Right cardiac atrium (tissue), 5 donors: ENCODE results near the gene CHD9. TPM values are rescaled to one million over a fixed set of nuclear protein-coding genes. Genes with fewer than 3 reads are reported as not detected.

Experiments
- ATAC-seq, 2 donors: fragments of 200-7000 bp; cut with Tn5 transposase; one replicate each; pipeline versions ENCODE4 v1.8.0 to v1.9.1; 2020; ENCODE audit warnings: moderate library complexity in 2 of 2, mild to moderate bottlenecking in 1 of 2
- DNase-seq, 3 donors: peaks; one replicate each; pipeline ENCODE4 v3.0.0-alpha.2; 2020
- H3K27ac ChIP-seq: one replicate; pipeline ENCODE4 v1.5.1; 2013; ENCODE audit warnings: mild to moderate bottlenecking, low read length, control low read depth, moderate library complexity
- H3K27me3 ChIP-seq: one replicate; pipeline ENCODE4 v1.6.1; 2013; ENCODE audit not compliant: control insufficient read depth, insufficient read depth
- H3K4me1 ChIP-seq: one replicate; pipeline ENCODE4 v1.6.1; 2013; ENCODE audit warnings: low read length; ENCODE audit not compliant: control insufficient read depth, insufficient read depth
- H3K4me3 ChIP-seq: one replicate; pipeline ENCODE4 v1.5.1; 2013; ENCODE audit warnings: low read length, control low read depth
- H3K9me3 ChIP-seq: one replicate; pipeline ENCODE4 v1.6.1; 2013; ENCODE audit warnings: low read length; ENCODE audit not compliant: control insufficient read depth
- WGBS: extraction: QIAGEN DNeasy Blood & Tissue Kit; methylation state at CpG from one replicate; pipeline ENCODE4 v1.1.7; 2013; 5-methylcytosine and 5-hydroxymethylcytosine counted together
- intact Hi-C, 4 donors: fragments of 100-400 bp; cut with DNase I; formaldehyde crosslinking; loops; one replicate each; pipeline versions ENCODE4 v1.11.0 to v1.14.0; 2022 to 2023
- polyA plus RNA-seq: library from polyadenylated mRNA; stranded (reverse); fragments of 200-250 nt; gene quantifications from one replicate; pipeline ENCODE4 v1.2.3, GENCODE V29; 2013
- total RNA-seq, 4 donors: library from RNA; stranded (reverse); fragmentation: NEBNext Ultra II Directional; extraction: Animal tissue kit (Norgen Biotek cat#: 25700); gene quantifications; one replicate each; pipeline ENCODE4 v1.2.1, GENCODE V29; 2021
- donor health status: healthy with polysubstance abuse.
- donor health status: DM: no; HTN: yes; CAD: no.
- donor health status: DM: no; HTN: no; CAD: no.
- donor health status: DM: no; HTN: yes; CAD: no; lungs with severe emphysema.
- donor health status: DM: yes; HTN: yes; CAD: no.

Gene CHD9
- total and polyA plus RNA-seq, 5 donors: 7.3 to 73.5 (median 57.3) TPM

DNA sequence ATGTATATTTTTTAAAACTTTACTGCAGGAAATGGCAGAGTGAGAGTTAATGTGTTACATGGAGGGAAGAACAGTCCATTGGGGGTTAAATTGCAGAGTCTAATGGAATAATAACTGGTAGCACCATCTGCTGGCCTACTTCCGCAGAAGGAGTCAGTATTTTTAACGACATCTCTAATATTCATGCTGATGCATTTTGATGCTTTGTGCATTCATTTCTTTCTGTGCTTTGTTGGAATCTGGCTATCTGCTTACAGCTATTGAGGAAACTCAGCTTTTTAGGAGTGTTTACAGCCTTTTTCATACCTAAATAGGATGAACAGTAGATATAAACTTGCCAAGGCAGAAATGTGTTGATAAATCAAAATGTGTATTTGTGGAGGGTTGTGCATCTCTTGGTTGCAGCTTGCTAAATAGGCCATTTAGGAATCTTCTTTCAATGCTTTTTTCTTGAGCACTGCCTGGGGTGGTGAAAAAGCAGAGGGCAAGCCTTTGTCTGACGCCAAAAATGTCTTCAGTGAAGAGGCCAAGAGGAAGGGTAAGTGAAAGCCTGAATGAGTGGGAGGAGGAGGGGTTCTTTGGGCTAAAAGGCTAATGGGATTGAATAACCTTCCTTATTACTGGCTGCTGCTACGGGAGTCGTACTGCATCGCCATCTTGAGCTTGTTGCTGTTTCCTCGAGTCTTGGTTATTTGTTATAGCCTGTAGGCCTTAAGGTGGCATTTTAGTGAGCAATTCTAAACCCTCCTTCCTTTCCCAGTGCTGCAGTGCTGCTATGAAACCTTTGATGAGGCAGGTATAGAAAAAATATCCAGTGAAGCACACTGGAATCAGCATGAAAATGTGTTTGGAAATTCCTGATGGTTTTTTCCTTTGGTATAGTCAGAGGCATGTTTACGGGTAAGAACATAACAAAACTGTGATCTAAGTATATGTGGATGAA lies 153.3 kb downstream of the CHD9 start:
- H3K4me3 ChIP-seq: peak overlapping the region; percentile 92
- intact Hi-C loops: loop anchor here (5.0 to 10.0 kb wide), 4 partner anchors 73 to 153 kb away; partner anchors contain the start of genes CHD9 (in 1 of the 4) and CHD9NB (in 1 of the 4)
- H3K9me3 ChIP-seq: no peaks in the 10 kb centered on the region
- no peaks in the 10 kb centered on the region for H3K27me3 ChIP-seq
- H3K4me1 ChIP-seq: no peaks in the 10 kb centered on the region
- H3K27ac ChIP-seq: peak overlapping the region; percentile 100
- WGBS: 2% methylated on average over 8 of the region's 8 CpGs
- DNase-seq (peak in 2 of 3 donors; percentile 35 to 54), ATAC-seq (peak; percentile 95 to 96)

DNA sequence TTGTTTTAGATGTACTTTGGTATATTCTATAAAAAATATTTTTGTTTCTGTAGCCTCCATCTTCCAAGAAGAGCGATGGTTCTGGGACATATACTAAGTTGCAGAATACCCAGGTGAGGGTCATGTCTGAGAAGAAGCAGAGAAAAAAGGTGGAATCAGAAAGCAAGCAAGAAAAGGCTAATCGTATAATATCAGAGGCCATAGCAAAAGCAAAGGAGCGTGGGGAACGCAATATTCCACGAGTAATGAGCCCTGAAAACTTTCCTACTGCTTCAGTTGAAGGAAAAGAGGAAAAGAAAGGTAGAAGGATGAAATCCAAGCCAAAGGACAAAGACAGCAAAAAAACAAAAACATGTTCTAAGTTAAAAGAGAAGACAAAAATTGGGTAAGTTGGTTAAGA lies 154.6 kb downstream of the CHD9 start:
- peak overlapping the region; percentile 56 for H3K27ac ChIP-seq
- intact Hi-C loops: loop anchor here (5.0 to 10.0 kb wide), 4 partner anchors 75 to 155 kb away; partner anchors contain the start of genes CHD9 (in 1 of the 4) and CHD9NB (in 1 of the 4)

DNA sequence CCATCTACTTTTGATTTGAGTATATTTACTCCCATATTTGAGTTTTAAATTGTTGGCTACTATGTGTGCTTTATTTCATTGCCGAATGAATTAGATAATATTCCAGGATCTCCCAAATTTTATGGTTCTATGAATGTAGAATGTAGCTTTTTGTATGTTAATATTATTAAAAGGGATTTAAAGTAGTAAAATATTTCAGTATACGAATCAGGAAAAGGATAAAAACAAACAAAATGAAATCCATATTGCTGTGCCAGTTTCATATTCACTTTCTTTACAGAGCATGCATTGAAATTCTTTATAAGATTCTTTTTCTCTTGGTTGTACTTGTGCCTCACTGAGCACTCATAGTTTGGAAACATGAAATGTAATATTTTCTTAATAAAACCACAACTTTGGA lies 155.1 kb downstream of the CHD9 start:
- DNase-seq (no peak), ATAC-seq (no peak)
- intact Hi-C loops: loop anchor here (5.0 to 10.0 kb wide), 4 partner anchors 75 to 155 kb away; partner anchors contain the start of genes CHD9 (in 2 of the 4) and CHD9NB (in 2 of the 4)
- 7% methylated on average over 2 of the region's 2 CpGs for WGBS
- H3K4me1 ChIP-seq: no peaks in the 10 kb centered on the region
- no peak overlapping the region for H3K27ac ChIP-seq
- no peaks in the 10 kb centered on the region for H3K27me3 ChIP-seq
- H3K4me3 ChIP-seq: peak overlapping the region; percentile 86
- no peaks in the 10 kb centered on the region for H3K9me3 ChIP-seq

More for the DNA sequence above, 154.6 kb downstream of the CHD9 start:
- 8% methylated on average over 5 of the region's 5 CpGs for WGBS
- Histone ChIP-seq H3K4me1 (no peaks in the 10 kb centered on the region), H3K27me3 (no peaks in the 10 kb centered on the region), H3K9me3 (no peaks in the 10 kb centered on the region), H3K4me3 (peak overlapping the region; percentile 86)
- ATAC-seq (no peak), DNase-seq (no peak)

DNA sequence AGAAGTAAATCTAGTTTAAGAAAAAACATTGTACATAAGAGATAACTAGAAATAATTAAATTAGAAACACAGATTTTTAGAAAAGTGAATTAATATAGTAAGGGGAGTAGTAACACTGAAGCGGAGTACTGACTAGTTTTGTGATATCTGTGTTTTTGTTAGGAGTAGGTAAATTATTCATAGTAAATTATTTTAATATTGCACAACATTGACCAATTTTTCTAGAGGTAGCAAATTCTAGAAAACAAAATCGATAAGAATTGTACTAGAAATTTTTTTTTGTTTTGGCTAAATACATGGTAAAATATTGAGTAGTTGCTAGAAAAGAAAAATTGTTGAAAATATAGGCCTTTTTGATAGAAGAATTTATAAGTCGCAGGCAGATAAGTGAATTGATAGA lies 156.5 kb downstream of the CHD9 start:
- no peaks in the 10 kb centered on the region for H3K27me3 ChIP-seq
- WGBS: 68% methylated on average over 3 of the region's 3 CpGs
- no peak for ATAC-seq
- H3K4me3 ChIP-seq: peak overlapping the region; percentile 10
- H3K27ac ChIP-seq: no peak overlapping the region
- H3K9me3 ChIP-seq: no peaks in the 10 kb centered on the region
- no peak for DNase-seq
- H3K4me1 ChIP-seq: no peaks in the 10 kb centered on the region
- intact Hi-C loops: loop anchor here in 2 of 4 donors (10.0 kb wide), 2 partner anchors 76 to 156 kb away; partner anchors contain the start of genes CHD9 (in 1 of the 2) and CHD9NB (in 1 of the 2)

DNA sequence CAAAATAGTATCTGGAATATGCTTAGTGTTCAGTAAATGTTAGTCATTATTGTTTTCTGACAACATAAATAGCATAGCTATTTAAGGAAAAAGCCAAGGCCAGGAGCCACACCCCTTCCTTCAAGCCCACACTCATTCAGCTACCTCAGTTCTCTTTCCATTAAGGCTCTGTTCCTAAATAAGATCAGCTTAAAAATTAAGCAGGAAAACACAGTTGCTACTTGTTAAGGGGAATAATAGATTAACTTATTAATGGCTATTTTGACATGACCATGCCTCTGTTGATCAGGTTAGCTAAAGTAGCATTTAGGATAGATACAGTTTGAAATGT lies 158.1 kb downstream of the CHD9 start:
- DNase-seq (no peak), ATAC-seq (peak in 1 of 2 donors; percentile 44)
- peak overlapping the region; percentile 2 for H3K4me3 ChIP-seq
- intact Hi-C loops: loop anchor here in 2 of 4 donors (10.0 kb wide), 2 partner anchors 78 to 158 kb away; partner anchors contain the start of genes CHD9 (in 1 of the 2) and CHD9NB (in 1 of the 2)
- no peak overlapping the region for H3K27ac ChIP-seq
- no peaks in the 10 kb centered on the region for H3K9me3 ChIP-seq
- H3K4me1 ChIP-seq: peaks cover 2% of the 10 kb centered on the region
- no peaks in the 10 kb centered on the region for H3K27me3 ChIP-seq

DNA sequence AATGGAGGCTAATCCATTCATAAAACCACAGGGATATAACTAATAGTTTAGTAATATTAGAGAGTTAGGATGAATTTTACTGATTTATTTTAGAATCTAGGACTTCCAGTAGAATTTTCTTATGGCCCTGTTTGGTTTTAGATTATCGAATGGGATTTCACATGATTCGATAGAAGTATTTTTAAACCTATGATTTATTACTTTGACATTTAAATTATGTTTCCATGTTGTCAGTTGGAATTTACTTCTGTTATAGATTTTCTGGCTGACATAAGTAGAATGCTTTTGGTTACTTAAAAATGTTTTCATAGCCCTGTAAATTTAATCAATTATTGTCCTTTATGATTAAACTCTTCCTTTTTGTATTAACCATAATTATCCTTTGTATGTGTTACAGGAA lies 158.8 kb downstream of the CHD9 start:
- no peak overlapping the region for H3K4me3 ChIP-seq
- DNase-seq (no peak), ATAC-seq (no peak)
- H3K27ac ChIP-seq: no peak overlapping the region
- H3K27me3 ChIP-seq: no peaks in the 10 kb centered on the region
- H3K9me3 ChIP-seq: no peaks in the 10 kb centered on the region
- 78% methylated on average over 2 of the region's 2 CpGs for WGBS
- intact Hi-C loops: loop anchor here in 2 of 4 donors (10.0 kb wide), 2 partner anchors 79 to 159 kb away; partner anchors contain the start of genes CHD9 (in 1 of the 2) and CHD9NB (in 1 of the 2)
- peaks cover 2% of the 10 kb centered on the region for H3K4me1 ChIP-seq

DNA sequence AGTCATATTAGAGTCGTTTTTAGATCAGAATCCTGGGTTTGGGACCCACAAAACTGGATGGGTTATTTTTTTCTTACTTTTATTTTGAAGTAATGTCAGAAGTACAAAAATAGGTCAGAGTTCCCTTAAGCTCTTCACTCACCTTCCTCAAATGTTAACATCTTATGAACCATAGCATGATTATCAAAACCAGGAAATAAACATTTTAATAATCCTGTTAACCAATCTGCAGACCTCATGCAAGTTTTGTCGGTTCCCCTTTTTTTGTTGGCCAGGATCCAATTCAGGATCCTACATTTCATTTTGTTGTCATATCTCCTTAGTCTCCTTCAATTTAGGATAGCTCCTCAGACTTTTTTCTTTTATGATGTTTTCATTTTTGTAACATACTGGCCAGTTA lies 162.0 kb downstream of the CHD9 start:
- intact Hi-C loops: loop anchor here in 2 of 4 donors (10.0 kb wide), 2 partner anchors 82 to 162 kb away; partner anchors contain the start of genes CHD9 (in 1 of the 2) and CHD9NB (in 1 of the 2)
- ATAC-seq: no peak
- WGBS: 35% methylated on average over 2 of the region's 2 CpGs
- Histone ChIP-seq H3K27ac (no peak overlapping the region), H3K4me3 (no peak overlapping the region), H3K9me3 (no peaks in the 10 kb centered on the region), H3K4me1 (peaks cover 9% of the 10 kb centered on the region), H3K27me3 (no peaks in the 10 kb centered on the region)
- no peak for DNase-seq

DNA sequence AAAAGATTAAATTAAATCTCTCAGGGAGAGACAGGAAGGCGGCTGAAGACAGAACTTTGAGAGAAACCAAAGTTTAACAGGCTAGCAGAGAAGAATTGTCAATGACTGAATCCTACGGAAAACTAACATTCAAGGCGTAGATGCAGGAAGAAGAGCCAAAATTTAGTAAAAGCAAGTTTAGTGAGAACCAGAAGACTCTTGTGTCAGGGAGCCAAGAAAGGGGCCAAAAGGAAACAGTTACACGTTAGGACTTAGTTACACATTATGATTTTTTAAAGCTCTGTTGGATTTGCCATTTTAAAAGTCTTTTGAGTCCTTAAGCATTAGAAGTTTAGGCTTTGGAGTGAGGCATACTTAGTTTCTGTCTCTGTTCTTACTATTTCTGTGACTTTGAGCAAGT lies 164.6 kb downstream of the CHD9 start:
- no peak overlapping the region for H3K4me3 ChIP-seq
- 38% methylated on average over 4 of the region's 4 CpGs for WGBS
- DNase-seq (no peak), ATAC-seq (peak in 1 of 2 donors; percentile 26)
- H3K27ac ChIP-seq: no peak overlapping the region
- peaks cover 9% of the 10 kb centered on the region for H3K4me1 ChIP-seq
- no peaks in the 10 kb centered on the region for H3K27me3 ChIP-seq
- no peaks in the 10 kb centered on the region for H3K9me3 ChIP-seq
- intact Hi-C loops: loop anchor here in 2 of 4 donors (10.0 kb wide), 2 partner anchors 85 to 165 kb away; partner anchors contain the start of genes CHD9 (in 1 of the 2) and CHD9NB (in 1 of the 2)

DNA sequence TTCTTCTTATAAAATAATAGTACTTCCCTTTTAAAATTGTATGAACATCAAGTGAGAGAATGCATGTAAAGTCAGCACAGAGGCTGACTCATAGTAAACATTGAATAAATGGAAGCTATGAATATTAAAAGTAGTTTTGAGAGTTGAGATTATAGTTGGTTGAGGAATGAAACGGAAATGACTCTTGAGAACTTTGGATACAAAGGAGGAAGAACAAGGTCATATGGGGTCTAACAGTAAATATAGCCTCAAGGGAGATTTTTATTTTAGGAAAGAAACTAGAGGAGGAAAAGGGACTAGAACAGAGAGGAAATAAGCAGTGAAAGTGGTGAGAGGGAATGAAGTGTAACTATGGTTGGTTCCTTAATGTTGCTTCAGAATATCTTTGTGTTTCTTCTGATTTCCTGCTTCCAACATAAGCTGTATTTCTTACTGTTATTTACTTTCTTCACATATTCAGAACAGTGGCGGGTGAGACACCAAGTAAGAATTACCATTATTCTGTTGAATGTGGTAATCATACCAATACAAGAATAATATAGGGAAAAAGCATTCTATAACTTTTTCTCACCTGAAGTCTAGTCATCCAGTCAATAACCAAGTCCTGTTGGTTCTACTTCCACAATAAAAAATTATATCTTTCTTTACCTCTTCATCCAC lies 165.1 kb downstream of the CHD9 start:
- Histone ChIP-seq H3K9me3 (no peaks in the 10 kb centered on the region), H3K27ac (no peak overlapping the region), H3K4me1 (peaks cover 9% of the 10 kb centered on the region), H3K27me3 (no peaks in the 10 kb centered on the region), H3K4me3 (no peak overlapping the region)
- DNase-seq (no peak), ATAC-seq (peak; percentile 73 to 82)
- intact Hi-C loops: loop anchor here in 2 of 4 donors (10.0 kb wide), 2 partner anchors 85 to 165 kb away; partner anchors contain the start of genes CHD9 (in 1 of the 2) and CHD9NB (in 1 of the 2)
- WGBS: 23% methylated on average over 2 of the region's 2 CpGs

DNA sequence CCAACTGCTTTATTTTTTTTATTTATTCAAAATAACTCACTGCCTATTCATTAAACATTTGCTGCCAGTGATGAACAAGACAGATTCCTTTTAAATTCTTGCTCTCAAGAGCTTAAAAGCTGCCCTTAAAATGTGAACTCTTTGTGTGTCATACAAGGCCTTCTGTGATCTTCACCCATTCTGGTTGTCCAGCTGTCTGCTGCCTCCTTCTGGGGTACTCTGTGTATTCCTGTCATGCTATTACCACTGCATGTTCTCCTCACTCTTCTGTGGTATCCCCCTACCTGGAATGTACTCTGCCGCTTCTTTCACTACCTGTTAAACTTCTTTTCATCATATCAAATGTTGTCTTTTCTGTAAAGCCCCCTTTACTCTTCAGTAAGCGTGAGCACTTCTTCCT lies 165.8 kb downstream of the CHD9 start:
- Histone ChIP-seq H3K27me3 (no peaks in the 10 kb centered on the region), H3K27ac (no peak overlapping the region), H3K4me1 (peaks cover 9% of the 10 kb centered on the region), H3K4me3 (no peak overlapping the region), H3K9me3 (no peaks in the 10 kb centered on the region)
- DNase-seq (no peak), ATAC-seq (peak; percentile 63 to 64)
- intact Hi-C loops: no loop called here
- 80% methylated on average over 2 of the region's 2 CpGs for WGBS
